SK-N-MC (cell line): ENCODE measurements around the gene HLA-A.

Experiments
- DNase-seq: peaks from one replicate; pipeline ENCODE4 v3.0.0-alpha.2; 2011; ENCODE audit warnings: low read depth, low spot score
- H3K27ac ChIP-seq: fragments of 200-600 bp; sonication (generic); 2 replicates; pipeline ENCODE4 v1.5.1; 2016; ENCODE audit warnings: mixed run types
- H3K36me3 ChIP-seq: fragments of 200-600 bp; sonication (generic); 2 replicates; pipeline ENCODE4 v1.6.1; 2017; ENCODE audit warnings: antibody characterized with exemption, low read length, mixed read lengths; ENCODE audit not compliant: insufficient read depth
- H3K4me3 ChIP-seq: fragments of 200-600 bp; sonication (generic); 2 replicates; pipeline ENCODE4 v1.5.1; 2016
- H3K9ac ChIP-seq: fragments of 200-600 bp; sonication (generic); 2 replicates; pipeline ENCODE4 v1.8.0; 2017; ENCODE audit warnings: mixed run types, mixed read lengths; ENCODE audit not compliant: insufficient read length
- H3K9me3 ChIP-seq: fragments of 200-600 bp; sonication (generic); 2 replicates; pipeline ENCODE4 v1.6.1; 2017; ENCODE audit warnings: low read depth, mild to moderate bottlenecking, antibody characterized with exemption, low read length, moderate library complexity, mixed read lengths
- EZH2 ChIP-seq: fragments of 200-600 bp; sonication (generic); IDR thresholded peaks from one replicate; pipeline ENCODE4 v1.6.1; 2017; ENCODE audit warnings: antibody characterized with exemption
- FOXP2 ChIP-seq: optimal IDR thresholded peaks from 2 replicates; pipeline ENCODE3; 2011; ENCODE audit warnings: mild to moderate bottlenecking, moderate library complexity; ENCODE audit not compliant: insufficient read depth; ENCODE audit errors: extremely low read length, control extremely low read depth
- POLR2AphosphoS5 ChIP-seq: IDR thresholded peaks from 2 replicates; pipeline ENCODE4 v1.6.1; 2012; ENCODE audit warnings: mild to moderate bottlenecking, low read depth, low read length, borderline replicate concordance

Gene HLA-A

GRCh38 chr6:29984992-29985391 is 42.7 kb downstream of the HLA-A start:
- Histone ChIP-seq H3K36me3 (no peaks in the 10 kb centered on the region), H3K27ac (no peak overlapping the region), H3K4me3 (no peak overlapping the region), H3K9me3 (no peaks in the 10 kb centered on the region), H3K9ac (no peak overlapping the region)
- no peak for DNase-seq
- no peak for TF ChIP-seq FOXP2
- no peak for TF ChIP-seq POLR2AphosphoS5
- no peak for TF ChIP-seq EZH2

GRCh38 chr6:29986179-29986781 is 43.9 kb downstream of the HLA-A start:
- no peak overlapping the region for H3K9ac ChIP-seq
- no peak for DNase-seq
- H3K9me3 ChIP-seq = no peaks in the 10 kb centered on the region
- H3K27ac ChIP-seq = no peak overlapping the region
- H3K4me3 ChIP-seq = no peak overlapping the region
- no peaks in the 10 kb centered on the region for H3K36me3 ChIP-seq
- no peak for TF ChIP-seq POLR2AphosphoS5
- no peak for TF ChIP-seq FOXP2
- no peak for TF ChIP-seq EZH2

GRCh38 chr6:29989211-29989610 is 46.9 kb downstream of the HLA-A start:
- DNase-seq = no peak
- H3K36me3 ChIP-seq = no peaks in the 10 kb centered on the region
- H3K9ac ChIP-seq = no peak overlapping the region
- H3K27ac ChIP-seq = no peak overlapping the region
- H3K4me3 ChIP-seq = no peak overlapping the region
- no peaks in the 10 kb centered on the region for H3K9me3 ChIP-seq
- TF ChIP-seq FOXP2 (no peak), EZH2 (no peak), POLR2AphosphoS5 (no peak)

GRCh38 chr6:29990931-29991330 is 48.6 kb downstream of the HLA-A start:
- TF ChIP-seq EZH2 (no peak), POLR2AphosphoS5 (no peak), FOXP2 (no peak)
- Histone ChIP-seq H3K9me3 (no peaks in the 10 kb centered on the region), H3K27ac (no peak overlapping the region), H3K9ac (no peak overlapping the region), H3K36me3 (no peaks in the 10 kb centered on the region), H3K4me3 (no peak overlapping the region)
- no peak for DNase-seq

- Histone ChIP-seq H3K4me3 (no peak overlapping the region), H3K9me3 (no peaks in the 10 kb centered on the region)
- no peak for DNase-seq
Measured at GRCh38 chr6:29992807-29993206, 50.5 kb downstream of the HLA-A start.

GRCh38 chr6:29994826-29995225 is 52.5 kb downstream of the HLA-A start:
- TF ChIP-seq POLR2AphosphoS5 (no peak), EZH2 (no peak)
- no peak overlapping the region for H3K27ac ChIP-seq

More at GRCh38 chr6:29992807-29993206, 50.5 kb downstream of the HLA-A start:
- Histone ChIP-seq H3K9ac (no peak overlapping the region), H3K36me3 (no peaks in the 10 kb centered on the region), H3K27ac (no peak overlapping the region)
- no peak for TF ChIP-seq POLR2AphosphoS5
- no peak for TF ChIP-seq EZH2
- TF ChIP-seq FOXP2 = no peak

GRCh38 chr6:29995340-29995777 is 53.0 kb downstream of the HLA-A start:
- no peak for TF ChIP-seq EZH2
- no peak for TF ChIP-seq FOXP2
- H3K9ac ChIP-seq = no peak overlapping the region
- H3K27ac ChIP-seq = no peak overlapping the region
- no peaks in the 10 kb centered on the region for H3K36me3 ChIP-seq
- no peaks in the 10 kb centered on the region for H3K9me3 ChIP-seq
- DNase-seq = no peak
- no peak overlapping the region for H3K4me3 ChIP-seq

More at GRCh38 chr6:29994826-29995225, 52.5 kb downstream of the HLA-A start:
- H3K9me3 ChIP-seq = no peaks in the 10 kb centered on the region
- H3K4me3 ChIP-seq = no peak overlapping the region
- no peaks in the 10 kb centered on the region for H3K36me3 ChIP-seq
- DNase-seq = no peak
- H3K9ac ChIP-seq = no peak overlapping the region
